Right hindlimb (tissue), 1 donor: ENCODE measurements around the gene ITGB1BP1.

Experiments
- DNase-seq: peaks from one replicate; pipeline ENCODE4 v3.0.0-alpha.2; 2018

Gene ITGB1BP1

GRCh38 chr2:9424447-9425164 is 1.3 kb upstream of the ITGB1BP1 start:
- DNase-seq: no peak

GRCh38 chr2:9423922-9424272 is 569 bp upstream of the ITGB1BP1 start:
- no peak for DNase-seq

- peak; percentile 53 for DNase-seq
These were observed 818 bp downstream of the ITGB1BP1 start for GRCh38 chr2:9422321-9423099.

GRCh38 chr2:9420495-9420894 is 2.8 kb downstream of the ITGB1BP1 start:
- no peak for DNase-seq

GRCh38 chr2:9419541-9419940 is 3.8 kb downstream of the ITGB1BP1 start:
- no peak for DNase-seq

GRCh38 chr2:9418746-9419145 is 4.6 kb downstream of the ITGB1BP1 start:
- no peak for DNase-seq

GRCh38 chr2:9417725-9418124 is 5.6 kb downstream of the ITGB1BP1 start:
- no peak for DNase-seq

- no peak for DNase-seq
These were observed 6.4 kb downstream of the ITGB1BP1 start for GRCh38 chr2:9416962-9417316.

- DNase-seq: no peak
These were observed 6.9 kb downstream of the ITGB1BP1 start for GRCh38 chr2:9416267-9416961.

GRCh38 chr2:9415516-9416169 is 7.7 kb downstream of the ITGB1BP1 start:
- no peak for DNase-seq

- DNase-seq: no peak
These were observed 10.5 kb downstream of the ITGB1BP1 start for GRCh38 chr2:9412781-9413180.

GRCh38 chr2:9410108-9410507 is 13.2 kb downstream of the ITGB1BP1 start:
- no peak for DNase-seq

GRCh38 chr2:9408641-9409151 is 14.6 kb downstream of the ITGB1BP1 start:
- no peak for DNase-seq

- no peak for DNase-seq
These were observed 15.9 kb downstream of the ITGB1BP1 start for GRCh38 chr2:9407363-9407811.

GRCh38 chr2:9406529-9407362 is 16.6 kb downstream of the ITGB1BP1 start:
- DNase-seq: no peak

GRCh38 chr2:9405636-9406035 is 17.7 kb downstream of the ITGB1BP1 start:
- DNase-seq: no peak

- DNase-seq: no peak
These were observed 18.9 kb downstream of the ITGB1BP1 start for GRCh38 chr2:9404451-9404850.

- DNase-seq: no peak
These were observed 19.4 kb downstream of the ITGB1BP1 start for GRCh38 chr2:9403924-9404323.

GRCh38 chr2:9401646-9402371 is 21.5 kb downstream of the ITGB1BP1 start:
- no peak for DNase-seq

GRCh38 chr2:9401059-9401547 is 22.2 kb downstream of the ITGB1BP1 start:
- DNase-seq: no peak
